Embryonic facial prominence (tissue), 1 donor: Measurements from ENCODE around the gene CCNB2.
"Not testable (repeated sequence)": the region's sequence is repeated elsewhere in the genome, so short reads cannot be mapped to it uniquely, and the experiment has no call there.

Source experiments
- DNase-seq: peaks from one replicate; pipeline ENCODE4 v3.0.0-alpha.2; 2016; ENCODE audit errors: extremely low spot score

CCNB2 gene

GRCh38 chr15:59133929-59134427 is 29.0 kb downstream of the CCNB2 start:
- DNase-seq: no peak

- DNase-seq: no peak
These were observed 32.6 kb downstream of the CCNB2 start for GRCh38 chr15:59137566-59137965.

DNA sequence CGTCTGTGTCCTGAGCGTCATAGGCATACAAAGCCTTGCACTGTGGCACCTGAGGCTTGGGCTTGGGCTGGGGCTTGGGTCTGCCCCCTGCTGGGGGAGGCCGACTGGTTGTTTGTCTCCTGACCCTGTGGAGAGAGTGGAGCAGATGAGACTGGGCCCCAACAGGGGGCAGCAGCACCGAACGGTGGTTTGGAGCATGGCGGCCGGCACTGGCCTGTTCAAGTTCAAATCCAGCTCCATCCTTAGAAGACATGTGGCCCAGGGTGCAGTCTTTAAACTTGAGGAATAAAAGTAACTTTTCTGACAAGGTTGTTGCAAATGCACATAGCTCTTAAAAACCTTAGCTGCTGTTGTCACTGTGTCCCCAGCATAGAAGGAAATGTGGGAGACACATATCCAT is 33.3 kb downstream of the CCNB2 start:
- no peak for DNase-seq

DNA sequence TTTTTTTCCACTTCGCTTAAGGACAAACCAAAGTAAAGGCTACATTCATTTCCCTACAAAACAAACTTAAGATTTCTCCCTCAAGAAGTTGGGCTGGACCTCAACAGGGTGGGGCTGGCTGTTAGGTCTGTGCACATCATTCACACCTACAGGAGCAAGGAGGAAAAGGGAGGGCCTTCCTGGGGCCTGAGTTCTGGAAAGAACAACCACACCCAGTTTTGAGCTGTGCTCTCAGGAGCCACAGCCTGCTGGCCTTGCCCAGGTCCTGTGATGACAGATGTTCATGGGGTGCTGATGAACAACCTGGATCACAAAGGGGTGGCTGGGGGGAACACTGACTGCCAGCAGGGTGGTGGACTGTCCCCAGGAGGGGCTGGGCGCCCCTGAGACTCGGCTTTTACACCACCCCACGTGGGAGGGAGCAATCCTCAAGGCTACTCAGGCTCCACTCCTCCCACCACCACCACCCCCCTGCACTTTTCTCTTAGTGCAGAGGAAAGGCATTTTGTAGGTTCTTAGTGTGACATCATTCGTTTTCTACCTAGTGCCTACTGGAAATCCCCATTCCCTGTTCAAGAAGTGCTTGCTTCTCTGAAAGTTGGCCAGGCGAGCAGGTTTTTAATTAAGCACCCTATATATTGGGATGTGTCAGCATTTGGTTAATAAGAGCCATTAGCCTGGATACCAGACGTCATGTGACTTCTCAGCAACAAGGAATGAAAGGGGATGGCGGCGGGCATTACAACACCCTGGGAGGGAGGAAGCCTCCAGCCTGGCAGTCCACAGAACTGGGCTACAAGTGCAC is 35.7 kb downstream of the CCNB2 start:
- no peak for DNase-seq

- no peak for DNase-seq
These were observed 38.3 kb downstream of the CCNB2 start for GRCh38 chr15:59143281-59143680.

- not testable (repeated sequence) for DNase-seq
These were observed 39.6 kb downstream of the CCNB2 start for GRCh38 chr15:59144594-59144993.

DNA sequence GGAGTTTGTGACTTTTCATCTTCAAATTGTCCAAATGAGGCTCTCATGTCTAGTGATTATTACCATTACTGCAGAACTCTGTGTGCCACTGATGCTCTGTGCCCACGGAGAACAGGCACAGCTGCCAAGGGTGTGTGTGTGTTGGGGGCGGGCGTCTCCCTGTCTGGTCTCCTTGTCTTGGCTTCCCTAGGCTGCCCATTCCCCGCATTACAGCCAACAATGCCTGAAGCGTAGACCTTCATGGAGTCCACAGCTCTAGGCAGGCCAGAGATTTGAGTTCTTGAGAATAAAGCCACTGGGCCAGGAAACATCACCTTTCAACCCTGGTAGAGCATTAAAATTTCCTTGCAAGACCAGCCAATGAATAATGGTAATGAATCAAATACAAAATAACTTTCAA is 42.7 kb downstream of the CCNB2 start:
- DNase-seq: no peak

DNA sequence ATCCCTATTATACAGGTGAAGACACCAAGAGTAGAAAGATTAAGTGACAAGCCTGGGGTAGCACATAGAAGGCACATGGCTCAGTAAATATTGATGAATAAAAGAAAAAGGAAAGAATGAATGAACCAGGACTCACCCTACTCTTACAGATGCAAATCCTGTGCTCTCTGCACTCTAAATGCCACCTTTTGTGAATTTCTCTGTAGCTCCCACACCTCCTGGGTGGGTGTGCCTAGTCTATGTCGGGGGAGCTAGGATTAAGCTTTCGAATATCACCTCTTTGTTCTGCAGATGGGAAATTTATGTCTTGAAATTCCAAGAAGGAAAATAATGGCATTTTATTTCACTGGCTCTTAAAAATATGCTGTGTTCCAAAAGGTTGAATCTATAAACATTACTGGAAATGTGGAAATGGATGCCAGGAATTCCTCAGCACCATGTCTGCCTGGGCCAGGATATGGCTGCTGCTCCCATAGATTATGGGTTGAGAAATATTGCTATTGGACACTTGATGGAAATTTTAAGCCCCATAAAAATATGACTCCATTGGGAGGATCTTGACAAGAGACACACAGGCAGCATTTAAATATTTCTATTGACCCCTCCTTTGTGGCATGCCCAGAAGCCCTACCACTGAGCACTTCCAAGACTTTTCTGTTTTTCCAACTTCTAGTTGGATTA is 43.3 kb downstream of the CCNB2 start:
- no peak for DNase-seq

DNA sequence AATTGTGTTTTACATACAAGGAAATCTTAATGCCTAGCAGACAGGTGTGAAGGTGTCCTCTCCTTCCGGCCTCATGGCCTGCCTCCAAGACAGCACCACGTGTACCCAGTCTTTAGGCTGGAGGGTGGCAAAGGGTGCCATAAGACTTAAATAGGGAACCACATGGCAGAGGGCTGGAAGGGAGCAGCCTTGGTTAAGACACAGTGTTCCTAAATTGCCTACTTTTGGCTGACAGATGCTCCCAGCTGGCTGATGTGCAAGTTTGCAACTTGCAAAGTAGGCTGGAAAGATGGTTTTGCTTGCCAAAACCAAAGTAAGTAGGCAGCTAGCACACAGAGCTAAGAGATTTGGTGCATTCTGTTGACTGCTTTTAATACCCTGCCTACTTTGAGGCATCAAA is 45.2 kb downstream of the CCNB2 start:
- no peak for DNase-seq

GRCh38 chr15:59152694-59153450 is 47.9 kb downstream of the CCNB2 start:
- DNase-seq: no peak

DNA sequence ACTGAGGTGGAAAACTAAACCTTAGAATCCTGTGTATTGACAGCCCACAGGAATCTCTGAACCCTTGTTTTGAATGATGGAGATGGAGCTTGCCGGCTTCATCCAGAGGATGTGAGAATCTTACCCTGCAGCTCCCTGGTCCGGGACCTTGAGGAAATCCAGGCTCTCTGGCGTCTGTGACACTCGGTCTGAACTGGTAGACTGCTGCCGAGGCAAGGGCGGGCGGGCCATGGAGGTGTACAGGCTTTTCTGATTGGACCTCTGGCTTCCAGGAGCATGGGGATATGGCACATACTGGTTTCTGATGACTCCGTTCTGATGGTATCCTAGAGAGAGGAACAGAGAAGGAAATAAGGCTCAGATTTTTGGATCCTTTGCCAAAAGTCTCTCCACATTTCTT is 48.5 kb downstream of the CCNB2 start:
- DNase-seq: no peak

DNA sequence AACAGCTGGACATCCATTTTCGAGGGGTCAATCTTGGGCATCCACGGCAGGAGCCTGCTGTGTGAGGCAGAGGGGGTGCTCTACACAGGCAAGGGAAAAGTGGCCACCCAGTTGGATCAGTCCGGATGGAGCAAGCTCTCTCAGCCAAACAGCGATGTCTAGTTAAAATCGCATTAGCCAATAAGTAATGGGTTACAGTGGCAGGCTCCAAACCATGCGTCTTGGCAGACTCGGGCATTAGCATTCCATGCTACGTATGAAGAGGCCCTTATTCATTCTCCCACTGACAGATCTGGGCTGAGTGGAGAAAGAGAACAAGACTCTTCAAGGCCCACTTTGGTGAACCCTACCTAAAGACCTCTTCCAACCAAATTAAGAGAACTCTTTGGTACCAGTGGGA is 49.3 kb downstream of the CCNB2 start:
- DNase-seq: no peak

GRCh38 chr15:59155431-59155830 is 50.5 kb downstream of the CCNB2 start:
- DNase-seq: no peak

DNA sequence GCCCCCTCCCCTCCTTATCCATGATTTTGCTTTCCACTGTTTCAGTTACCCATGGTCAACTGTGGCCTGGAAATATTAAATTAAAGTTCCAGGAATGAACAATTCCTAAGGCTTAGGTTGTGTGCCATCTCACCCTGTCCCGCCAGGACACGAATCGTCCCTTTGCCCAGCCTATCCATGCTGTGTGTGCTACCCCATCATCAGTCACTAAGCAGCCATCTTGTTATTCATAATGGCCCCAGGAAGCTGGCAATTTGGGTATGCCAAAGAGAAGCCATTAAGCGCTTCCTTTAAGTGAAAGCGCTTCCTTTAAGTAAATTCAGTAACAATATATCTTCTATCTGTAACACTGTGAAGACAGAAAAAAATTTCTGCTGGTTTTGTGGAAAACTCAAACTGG is 52.5 kb downstream of the CCNB2 start:
- no peak for DNase-seq

DNA sequence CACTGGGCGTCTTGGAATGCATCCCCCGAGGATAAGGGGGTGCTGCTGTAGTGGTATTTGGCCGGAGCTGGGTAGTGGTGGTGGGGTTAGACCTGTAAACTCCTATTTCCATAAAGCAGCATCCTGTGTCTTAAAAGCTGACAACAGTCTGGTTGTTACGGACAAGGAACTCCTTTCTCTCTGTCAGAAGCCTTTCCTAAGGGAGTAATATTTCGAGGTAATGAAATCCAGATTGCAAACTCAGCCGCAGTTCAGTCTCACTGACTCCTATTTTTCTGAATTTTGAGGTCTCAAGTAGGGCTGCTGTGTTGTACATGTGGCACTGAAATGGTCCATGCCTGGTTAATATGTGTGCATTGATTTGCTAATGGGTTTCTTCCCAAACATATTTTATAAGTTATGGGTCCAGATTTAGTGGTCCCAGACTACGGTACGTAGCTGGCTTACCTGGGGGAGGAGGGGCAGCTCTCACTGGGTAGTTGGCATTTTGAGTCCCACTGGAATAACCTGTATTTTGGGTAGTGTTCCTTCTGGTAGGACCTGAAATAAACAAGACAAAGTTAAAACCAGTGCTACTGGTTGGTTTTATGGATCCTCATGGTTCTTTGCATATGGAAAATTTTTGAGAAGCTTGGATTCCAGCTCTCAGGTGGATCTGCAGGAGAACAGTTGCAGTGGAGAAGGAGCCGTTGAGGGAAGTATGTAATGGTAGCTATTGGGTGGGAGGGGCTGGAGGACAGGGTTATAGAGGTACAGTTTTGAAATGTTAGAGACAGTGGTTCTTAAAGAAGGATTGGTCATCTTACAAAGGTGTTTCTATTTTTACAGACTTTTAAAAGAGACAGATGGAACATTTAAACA is 53.1 kb downstream of the CCNB2 start:
- DNase-seq: no peak

DNA sequence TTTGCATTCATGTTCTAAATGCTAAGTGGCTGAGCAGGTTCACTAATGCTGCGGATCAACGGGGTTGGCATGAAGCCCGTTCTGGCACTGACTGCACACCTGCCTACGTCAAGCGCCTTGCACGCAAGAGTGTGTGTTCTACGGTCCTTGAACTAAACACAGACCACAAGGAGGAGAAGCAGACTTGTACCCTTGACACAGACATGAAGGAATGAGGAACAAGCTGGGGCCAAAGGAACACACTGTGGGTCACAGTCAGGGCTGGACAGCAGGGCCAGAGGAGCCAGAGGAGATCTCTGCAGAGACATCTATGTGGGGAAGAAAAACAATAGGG is 53.7 kb downstream of the CCNB2 start:
- DNase-seq: no peak

DNA sequence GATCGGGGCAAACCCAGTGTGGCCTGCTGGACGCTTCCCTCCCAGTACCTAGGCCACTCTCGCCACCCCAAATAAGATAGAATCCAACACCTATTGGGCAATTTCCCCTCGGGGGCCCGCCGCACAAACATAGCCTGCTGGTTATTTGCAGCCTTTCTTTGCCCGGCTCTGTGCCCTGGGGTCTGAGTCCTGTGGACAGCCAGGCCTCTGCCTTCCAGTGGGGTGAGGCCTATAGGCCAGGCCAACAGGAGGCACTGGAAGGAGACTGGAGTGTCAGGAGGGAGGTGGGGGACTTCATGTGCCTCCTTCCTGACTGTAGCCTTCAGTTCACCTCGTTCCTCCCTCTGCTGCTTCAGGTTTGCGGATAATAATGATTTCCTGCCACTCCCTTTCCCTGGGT is 54.3 kb downstream of the CCNB2 start:
- DNase-seq: no peak

- DNase-seq: no peak
These were observed 56.1 kb downstream of the CCNB2 start for GRCh38 chr15:59160880-59161593.

GRCh38 chr15:59162080-59162479 is 57.1 kb downstream of the CCNB2 start:
- not testable (repeated sequence) for DNase-seq

DNA sequence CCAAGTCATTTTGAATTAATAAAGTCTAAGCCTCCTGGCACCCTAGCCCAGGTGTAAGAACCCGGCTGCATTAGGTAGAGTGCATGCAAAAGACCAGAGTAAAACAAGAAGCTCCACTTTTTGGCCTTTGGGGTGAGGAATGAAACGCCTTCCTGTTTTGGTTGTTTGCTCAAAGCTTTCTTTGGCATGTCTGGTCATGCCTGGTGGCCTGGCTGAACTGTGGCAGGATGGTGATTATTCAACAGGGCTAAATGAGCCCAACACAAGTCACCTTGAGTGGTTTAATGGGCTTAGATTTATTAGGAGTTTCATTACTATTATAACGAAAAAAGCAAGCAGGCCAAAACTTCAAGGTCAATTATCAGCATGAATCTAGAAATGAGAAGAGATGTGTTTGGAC is 60.8 kb downstream of the CCNB2 start:
- DNase-seq: no peak

DNA sequence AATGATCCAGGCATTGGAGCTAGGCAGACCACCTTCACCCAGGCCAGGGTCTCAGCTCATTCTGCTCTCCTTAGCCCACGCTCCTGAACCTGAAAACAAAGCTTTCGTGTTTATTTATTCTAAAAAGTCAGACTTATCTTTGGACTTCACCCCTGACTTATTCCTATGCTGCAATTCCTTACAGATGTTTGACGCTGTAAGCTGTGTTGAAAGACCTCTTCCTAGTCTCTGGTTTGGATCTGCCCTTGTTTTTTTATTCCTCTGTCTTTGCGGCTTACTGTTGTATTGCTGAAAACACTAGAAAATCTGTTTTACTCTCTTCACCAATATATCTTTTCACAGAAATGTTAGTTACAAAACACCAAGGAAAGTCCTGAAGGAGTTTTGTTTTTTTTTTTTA is 61.2 kb downstream of the CCNB2 start:
- no peak for DNase-seq
